ENCODE results near the gene IRS1.

DNA sequence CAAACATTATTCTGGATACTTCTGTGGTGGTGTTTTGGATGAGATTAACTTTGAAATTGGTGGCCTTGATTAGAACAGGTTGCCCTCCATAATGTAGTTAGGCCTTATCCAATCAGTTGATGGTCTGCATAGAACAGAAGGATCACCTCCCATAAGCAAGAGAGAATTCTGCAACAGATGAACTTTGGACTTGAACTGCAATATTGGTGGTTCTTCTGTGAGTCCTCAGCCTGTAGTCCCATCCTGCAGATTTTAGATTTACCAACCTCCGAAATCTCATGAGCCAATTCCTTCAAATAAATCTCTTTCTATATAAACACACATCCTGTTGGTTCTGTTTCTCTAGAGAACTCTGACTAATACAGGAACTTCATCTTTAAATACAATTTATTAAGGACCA, 81.9 kb downstream of the IRS1 start:
- TF ChIP-seq, protein P1, sequence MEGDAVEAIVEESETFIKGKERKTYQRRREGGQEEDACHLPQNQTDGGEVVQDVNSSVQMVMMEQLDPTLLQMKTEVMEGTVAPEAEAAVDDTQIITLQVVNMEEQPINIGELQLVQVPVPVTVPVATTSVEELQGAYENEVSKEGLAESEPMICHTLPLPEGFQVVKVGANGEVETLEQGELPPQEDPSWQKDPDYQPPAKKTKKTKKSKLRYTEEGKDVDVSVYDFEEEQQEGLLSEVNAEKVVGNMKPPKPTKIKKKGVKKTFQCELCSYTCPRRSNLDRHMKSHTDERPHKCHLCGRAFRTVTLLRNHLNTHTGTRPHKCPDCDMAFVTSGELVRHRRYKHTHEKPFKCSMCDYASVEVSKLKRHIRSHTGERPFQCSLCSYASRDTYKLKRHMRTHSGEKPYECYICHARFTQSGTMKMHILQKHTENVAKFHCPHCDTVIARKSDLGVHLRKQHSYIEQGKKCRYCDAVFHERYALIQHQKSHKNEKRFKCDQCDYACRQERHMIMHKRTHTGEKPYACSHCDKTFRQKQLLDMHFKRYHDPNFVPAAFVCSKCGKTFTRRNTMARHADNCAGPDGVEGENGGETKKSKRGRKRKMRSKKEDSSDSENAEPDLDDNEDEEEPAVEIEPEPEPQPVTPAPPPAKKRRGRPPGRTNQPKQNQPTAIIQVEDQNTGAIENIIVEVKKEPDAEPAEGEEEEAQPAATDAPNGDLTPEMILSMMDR (IDR thresholded peaks at IDR 0.05), result no peak
- TF ChIP-seq POLR2AphosphoS5 (IDR thresholded peaks at IDR 0.05) (no peak), POLR2A (IDR thresholded peaks at IDR 0.05) (no peak), EP300 (IDR thresholded peaks at IDR 0.05) (no peak)
